Caco-2 (cell line): ENCODE data around the gene SLC22A23. TPM values are rescaled to one million over a fixed set of nuclear protein-coding genes. Genes with fewer than 3 reads are reported as not detected.
A peak's percentile ranks its signal among the peaks of the same experiment; 100 is the strongest.

Experiments used
- BruUV-seq: library from RNA; stranded (reverse); fragments of 400-500 nt; replicated peaks from 2 replicates; lab custom pipeline; 2021; lab: Mats Ljungman, UMichigan
- CTCF ChIA-PET: fragments of 300-600 bp; sonication (Branson Sonifier 250); formaldehyde crosslinking; loops from one replicate; lab custom pipeline; 2022; ENCODE audit warnings: antibody characterized with exemption; lab: Charles Lee
- POLR2A ChIA-PET: fragments of 300-600 bp; sonication (Branson Sonifier 250); formaldehyde crosslinking; loops from one replicate; lab custom pipeline; 2022; ENCODE audit warnings: antibody characterized with exemption; lab: Charles Lee
- DNase-seq, 2 experiments: peaks; one replicate each; pipeline versions ENCODE4 v3.0.0 to v3.0.0-alpha.2; 2020 to 2022
- H3K27me3 ChIP-seq: replicated peaks from 2 replicates; pipeline ENCODE4 v1.6.0; 2011; ENCODE audit warnings: low read length; ENCODE audit not compliant: control insufficient read depth, insufficient read depth
- H3K36me3 ChIP-seq: 2 replicates; pipeline ENCODE4 v1.5.1; 2011; ENCODE audit warnings: low read length; ENCODE audit not compliant: control insufficient read depth, insufficient read depth
- H3K4me1 ChIP-seq: fragments of 250-450 bp; sonication (Bioruptor Pico); 2 replicates; pipeline ENCODE4 v1.5.1; 2020; ENCODE audit warnings: mild to moderate bottlenecking
- H3K4me3 ChIP-seq: 2 replicates; pipeline ENCODE4 v1.5.1; 2011; ENCODE audit warnings: low read depth, mild to moderate bottlenecking, control low read depth, low read length
- H3K9me3 ChIP-seq: fragments of 250-450 bp; sonication (Bioruptor Pico); 2 replicates; pipeline ENCODE4 v1.5.1; 2020; ENCODE audit warnings: mild to moderate bottlenecking, moderate library complexity
- H3K27ac Mint-ChIP-seq: one replicate; pipeline ENCODE4 v1.8.0; 2022; ENCODE audit warnings: mixed read lengths; ENCODE audit not compliant: unreplicated experiment
- H3K27me3 Mint-ChIP-seq: one replicate; pipeline ENCODE4 v1.8.0; 2022; ENCODE audit warnings: mixed read lengths; ENCODE audit not compliant: insufficient read depth, unreplicated experiment
- H3K36me3 Mint-ChIP-seq: one replicate; pipeline ENCODE4 v1.8.0; 2022; ENCODE audit warnings: mild to moderate bottlenecking, mixed read lengths; ENCODE audit not compliant: insufficient read depth, unreplicated experiment
- H3K4me1 Mint-ChIP-seq: one replicate; pipeline ENCODE4 v1.8.0; 2022; ENCODE audit warnings: low read depth, mixed read lengths; ENCODE audit not compliant: unreplicated experiment
- H3K4me3 Mint-ChIP-seq: one replicate; pipeline ENCODE4 v1.8.0; 2022; ENCODE audit warnings: mild to moderate bottlenecking, moderate library complexity, mixed read lengths; ENCODE audit not compliant: unreplicated experiment
- H3K9me3 Mint-ChIP-seq: one replicate; pipeline ENCODE4 v1.8.0; 2022; ENCODE audit warnings: mixed read lengths; ENCODE audit not compliant: unreplicated experiment
- intact Hi-C: fragments of 100-400 bp; cut with micrococcal nuclease; formaldehyde crosslinking; loops from one replicate; pipeline ENCODE4 v1.10.0; 2022; ENCODE audit not compliant: unreplicated experiment
- total RNA-seq: library from RNA; stranded (reverse); gene quantifications from 2 replicates; pipeline ENCODE4 v1.2.3, GENCODE V29; 2022
- TF ChIP-seq, protein P1 (sequence below), 2 experiments: fragments of 200-600 bp in 1 of 2; IDR thresholded peaks; 1 replicate in 1 of 2; 2 replicates in 1 of 2; pipeline versions ENCODE4 v1.5.1 to v1.8.0; 2011 to 2022; ENCODE audit warnings: antibody characterized with exemption in 1 of 2, control low read depth in 1 of 2, inconsistent platforms in 1 of 2, low read depth in 1 of 2, low read length in 1 of 2, mild to moderate bottlenecking in 1 of 2, moderate library complexity in 1 of 2; ENCODE audit not compliant: insufficient read depth in 1 of 2, severe bottlenecking in 1 of 2, unreplicated experiment in 1 of 2

Gene SLC22A23
- total RNA-seq, 1 experiment from 2014 or later, result 45.5 TPM

DNA sequence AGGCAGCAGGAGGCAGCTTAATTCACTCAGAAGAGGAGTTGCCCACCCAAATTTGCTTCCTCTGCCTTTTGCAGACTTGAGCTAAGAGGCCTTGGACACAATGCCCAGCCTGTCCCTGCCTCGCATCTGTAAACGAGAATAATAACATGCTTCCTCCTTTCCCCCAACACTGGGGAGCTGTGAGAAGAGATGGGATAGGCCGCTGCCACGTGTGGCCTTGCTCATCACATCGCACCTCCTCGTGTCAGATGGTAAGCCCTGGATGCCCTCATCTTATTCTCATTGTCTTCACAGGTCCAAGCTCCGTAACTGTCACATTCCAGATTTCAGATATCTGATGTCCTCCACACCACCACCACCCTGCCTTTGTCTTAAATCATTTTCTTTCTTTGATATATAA is 216.3 kb downstream of the SLC22A23 start:
- Histone ChIP-seq H3K4me3 (no peak overlapping the region), H3K4me1 (no peaks in the 10 kb centered on the region), H3K9me3 (no peaks in the 10 kb centered on the region), H3K27me3 (no peaks in the 10 kb centered on the region), H3K36me3 (no peaks in the 10 kb centered on the region)
- ChIA-PET CTCF (interaction anchor here (0.8 to 0.9 kb wide), 2 partner anchors 9 to 11 kb away, joined by 3 read pairs; no protein-coding TSS in a partner anchor), POLR2A (no interaction called here)
- no peak overlapping the region for H3K27ac Mint-ChIP-seq
- no TSS peak for BruUV-seq
- H3K36me3 Mint-ChIP-seq, result peaks cover 5% of the 10 kb centered on the region
- H3K4me1 Mint-ChIP-seq, result no peaks in the 10 kb centered on the region
- TF ChIP-seq, protein P1, sequence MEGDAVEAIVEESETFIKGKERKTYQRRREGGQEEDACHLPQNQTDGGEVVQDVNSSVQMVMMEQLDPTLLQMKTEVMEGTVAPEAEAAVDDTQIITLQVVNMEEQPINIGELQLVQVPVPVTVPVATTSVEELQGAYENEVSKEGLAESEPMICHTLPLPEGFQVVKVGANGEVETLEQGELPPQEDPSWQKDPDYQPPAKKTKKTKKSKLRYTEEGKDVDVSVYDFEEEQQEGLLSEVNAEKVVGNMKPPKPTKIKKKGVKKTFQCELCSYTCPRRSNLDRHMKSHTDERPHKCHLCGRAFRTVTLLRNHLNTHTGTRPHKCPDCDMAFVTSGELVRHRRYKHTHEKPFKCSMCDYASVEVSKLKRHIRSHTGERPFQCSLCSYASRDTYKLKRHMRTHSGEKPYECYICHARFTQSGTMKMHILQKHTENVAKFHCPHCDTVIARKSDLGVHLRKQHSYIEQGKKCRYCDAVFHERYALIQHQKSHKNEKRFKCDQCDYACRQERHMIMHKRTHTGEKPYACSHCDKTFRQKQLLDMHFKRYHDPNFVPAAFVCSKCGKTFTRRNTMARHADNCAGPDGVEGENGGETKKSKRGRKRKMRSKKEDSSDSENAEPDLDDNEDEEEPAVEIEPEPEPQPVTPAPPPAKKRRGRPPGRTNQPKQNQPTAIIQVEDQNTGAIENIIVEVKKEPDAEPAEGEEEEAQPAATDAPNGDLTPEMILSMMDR (IDR thresholded peaks at IDR 0.05; ENCODE audit: insufficient read depth in 1 of 2, low read depth in 1 of 2, low read length in 1 of 2, severe bottlenecking in 1 of 2, unreplicated experiment in 1 of 2), result no peak
- H3K27me3 Mint-ChIP-seq, result no peaks in the 10 kb centered on the region
- intact Hi-C loops, result no loop called here
- no peak for DNase-seq
- H3K4me3 Mint-ChIP-seq, result no peak overlapping the region
- no peaks in the 10 kb centered on the region for H3K9me3 Mint-ChIP-seq

GRCh38 chr6:3239110-3239830 is 217.6 kb downstream of the SLC22A23 start:
- Mint-ChIP-seq H3K27ac (no peak overlapping the region), H3K27me3 (no peaks in the 10 kb centered on the region)
- BruUV-seq, result no TSS peak

More at GRCh38 chr6:3239110-3239830, 217.6 kb downstream of the SLC22A23 start:
- CTCF ChIA-PET, result interaction anchor here (1.3 kb wide), 1 partner anchor 82 kb away, joined by 8 read pairs; the partner anchor contains the start of gene TUBB2A
- Histone ChIP-seq H3K4me3 (no peak overlapping the region), H3K36me3 (no peaks in the 10 kb centered on the region), H3K4me1 (no peaks in the 10 kb centered on the region), H3K9me3 (no peaks in the 10 kb centered on the region), H3K27me3 (no peaks in the 10 kb centered on the region)
- Mint-ChIP-seq H3K4me1 (no peaks in the 10 kb centered on the region), H3K9me3 (no peaks in the 10 kb centered on the region), H3K36me3 (peaks cover 5% of the 10 kb centered on the region), H3K4me3 (no peak overlapping the region)
- POLR2A ChIA-PET, result no interaction called here
- TF ChIP-seq, protein P1 (IDR thresholded peaks at IDR 0.05; ENCODE audit: insufficient read depth in 1 of 2, low read depth in 1 of 2, low read length in 1 of 2, severe bottlenecking in 1 of 2, unreplicated experiment in 1 of 2), result peak; percentile 53 to 55
- intact Hi-C loops, result loop anchor here (5.0 kb wide), 1 partner anchor 112 kb away; no protein-coding TSS in a partner anchor
- DNase-seq, result peak in 1 of 2 experiments; percentile 57
